Ramos (cell line): ENCODE measurements around the gene ENTREP1.
"Not testable (repeated sequence)": the region's sequence is repeated elsewhere in the genome, so short reads cannot be mapped to it uniquely, and the experiment has no call there.

Experiments used
- in situ Hi-C: fragments of 300-500 bp; cut with MboI; formaldehyde crosslinking; loops from one replicate; pipeline ENCODE4 v1.14.3; 2022; ENCODE audit warnings: low sequenced_read_pairs; ENCODE audit not compliant: unreplicated experiment

ENTREP1 gene, protein sequence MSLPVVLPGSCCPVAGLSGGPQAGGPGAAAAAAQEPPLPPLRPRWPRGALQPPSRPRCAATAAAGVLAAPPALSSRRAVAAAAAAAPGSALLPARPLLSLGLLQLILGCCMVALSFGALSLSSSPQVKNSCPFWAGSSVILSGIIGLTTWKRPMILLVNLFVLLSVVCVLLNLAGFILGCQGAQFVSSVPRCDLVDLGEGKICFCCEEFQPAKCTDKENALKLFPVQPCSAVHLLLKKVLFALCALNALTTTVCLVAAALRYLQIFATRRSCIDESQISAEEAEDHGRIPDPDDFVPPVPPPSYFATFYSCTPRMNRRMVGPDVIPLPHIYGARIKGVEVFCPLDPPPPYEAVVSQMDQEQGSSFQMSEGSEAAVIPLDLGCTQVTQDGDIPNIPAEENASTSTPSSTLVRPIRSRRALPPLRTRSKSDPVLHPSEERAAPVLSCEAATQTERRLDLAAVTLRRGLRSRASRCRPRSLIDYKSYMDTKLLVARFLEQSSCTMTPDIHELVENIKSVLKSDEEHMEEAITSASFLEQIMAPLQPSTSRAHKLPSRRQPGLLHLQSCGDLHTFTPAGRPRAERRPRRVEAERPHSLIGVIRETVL

DNA sequence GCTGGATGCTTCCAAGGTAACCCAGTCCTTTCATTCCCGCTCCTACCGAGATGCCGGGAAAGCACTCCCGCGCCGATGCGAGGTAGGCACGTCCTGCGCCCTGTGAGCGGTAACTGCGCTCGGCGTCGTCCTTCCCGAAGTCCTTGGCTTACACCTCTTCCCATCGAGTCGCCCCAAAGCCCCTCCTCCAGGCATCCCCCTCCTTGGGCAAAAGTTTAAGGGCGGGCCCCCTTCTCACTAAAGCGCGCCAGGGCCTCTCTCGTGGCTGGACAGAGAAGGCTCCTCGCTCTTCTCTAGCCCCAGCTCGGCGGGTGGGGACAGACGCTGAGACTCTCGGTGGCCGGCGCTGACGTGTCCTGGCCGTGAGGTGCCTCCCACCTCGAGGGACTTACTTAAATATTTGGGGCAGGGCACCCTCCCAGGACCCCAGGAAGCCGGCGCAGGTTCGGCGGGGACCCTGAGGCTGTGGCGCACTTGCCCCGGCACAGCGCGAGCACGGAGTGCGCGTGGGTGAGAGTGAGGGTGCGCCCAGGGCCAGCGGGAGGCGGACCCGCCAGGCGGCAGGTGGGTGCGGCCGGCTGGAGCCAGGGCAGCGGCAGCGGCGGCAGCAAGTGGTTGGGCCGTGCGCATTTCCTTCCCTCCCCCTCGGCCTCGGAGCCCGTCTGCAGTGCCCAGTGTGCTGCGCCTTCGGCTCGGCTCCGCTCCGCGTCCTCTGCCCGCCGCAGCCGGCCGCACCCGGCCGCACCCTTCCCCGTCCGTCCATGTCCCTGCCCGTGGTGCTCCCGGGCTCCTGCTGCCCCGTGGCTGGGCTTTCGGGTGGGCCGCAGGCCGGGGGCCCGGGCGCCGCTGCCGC is at the start of gene ENTREP1:
Gene ENTREP1, plus strand, starts transcription at position 667 of the 853 bp plus-strand sequence. Its CDS starts 95 bp downstream, at position 762.
- in situ Hi-C loops = no loop called here

DNA sequence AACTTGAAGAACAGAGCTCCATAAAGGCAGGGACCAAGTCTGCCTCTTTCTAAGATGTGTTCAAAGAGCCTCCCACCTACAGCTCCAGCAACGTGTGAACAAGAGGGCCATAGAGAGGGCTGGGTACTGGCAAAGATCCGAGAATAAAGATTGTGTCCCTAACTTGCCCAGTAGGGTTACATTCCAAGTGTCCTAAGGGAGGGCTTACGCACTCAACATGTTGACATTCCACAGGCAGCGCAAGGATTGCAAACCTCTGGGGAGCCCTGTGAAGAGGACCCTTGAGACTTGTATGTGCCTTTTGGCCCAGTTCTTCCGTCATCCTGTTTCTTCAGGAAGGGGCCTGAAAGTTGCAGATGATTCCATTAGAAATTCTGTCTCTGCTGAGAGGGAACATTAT is 48.2 kb upstream of the ENTREP1 start:
- in situ Hi-C loops = no loop called here

DNA sequence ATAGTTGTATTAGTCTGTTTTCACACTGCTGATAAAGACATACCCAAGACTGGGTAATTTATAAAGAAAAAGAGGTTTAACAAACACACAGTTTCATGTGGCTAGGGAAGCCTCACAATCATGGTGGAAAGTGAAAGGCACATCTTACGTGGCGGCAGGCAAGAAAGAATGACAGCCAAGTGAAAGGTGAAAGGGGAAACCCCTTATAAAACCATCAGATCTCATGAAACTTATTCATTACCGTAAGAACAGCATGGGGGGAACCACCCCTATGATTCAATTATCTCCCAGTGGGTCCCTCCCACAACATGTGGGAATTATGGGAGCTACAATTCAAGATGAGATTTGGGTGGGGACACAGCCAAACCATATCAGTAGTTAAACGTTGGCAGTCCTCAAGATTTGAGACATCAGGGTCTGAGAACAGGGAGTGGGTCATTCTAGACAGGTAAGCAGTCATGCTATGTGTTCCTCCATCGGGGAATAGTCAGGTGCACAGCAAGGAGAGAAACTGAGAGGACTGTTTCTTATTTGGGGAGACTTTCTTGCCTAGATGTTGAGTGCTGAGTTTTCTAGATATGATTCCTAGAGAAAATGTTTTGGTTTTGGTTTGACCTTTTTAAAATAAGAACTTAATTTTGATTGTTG is 45.8 kb upstream of the ENTREP1 start:
- in situ Hi-C loops = no loop called here

DNA sequence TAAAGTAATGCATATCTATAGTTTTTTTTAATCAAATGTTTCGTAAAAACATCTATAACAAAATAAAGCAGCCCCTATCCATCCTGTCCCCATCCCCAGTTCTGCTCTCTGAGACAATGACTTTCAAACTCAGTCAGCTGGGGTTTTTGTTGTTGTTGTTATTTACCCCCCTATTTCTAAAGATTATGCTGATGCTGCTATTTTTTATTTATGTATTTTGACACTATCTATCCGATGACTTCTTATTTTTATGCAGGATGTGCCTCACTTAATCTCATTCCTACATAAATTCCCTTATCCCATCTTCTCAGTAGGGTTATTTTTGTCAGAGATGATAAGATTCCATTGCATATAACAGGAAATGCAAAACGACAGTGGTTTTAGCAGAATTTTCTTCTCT is 45.3 kb upstream of the ENTREP1 start:
- in situ Hi-C loops = no loop called here

DNA sequence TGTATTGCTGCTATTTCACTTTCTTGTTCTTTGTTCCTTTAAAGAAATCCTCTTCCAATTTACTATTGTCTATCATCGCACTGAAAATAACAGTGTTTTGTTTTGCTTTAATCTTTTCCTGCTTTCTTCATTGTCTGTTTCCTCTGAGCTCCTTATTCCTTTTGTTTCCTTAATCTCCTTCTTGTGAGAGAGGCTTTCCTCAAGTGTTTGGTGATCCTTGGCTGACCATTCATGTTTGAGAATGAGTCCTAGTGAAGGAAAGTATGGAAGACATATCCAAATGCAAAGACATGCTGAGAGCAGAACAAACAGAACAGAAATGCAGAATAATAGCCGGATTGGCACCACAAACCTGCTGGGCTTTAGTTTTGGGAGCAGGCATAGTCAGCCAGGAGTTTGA is 42.0 kb upstream of the ENTREP1 start:
- in situ Hi-C loops = no loop called here

DNA sequence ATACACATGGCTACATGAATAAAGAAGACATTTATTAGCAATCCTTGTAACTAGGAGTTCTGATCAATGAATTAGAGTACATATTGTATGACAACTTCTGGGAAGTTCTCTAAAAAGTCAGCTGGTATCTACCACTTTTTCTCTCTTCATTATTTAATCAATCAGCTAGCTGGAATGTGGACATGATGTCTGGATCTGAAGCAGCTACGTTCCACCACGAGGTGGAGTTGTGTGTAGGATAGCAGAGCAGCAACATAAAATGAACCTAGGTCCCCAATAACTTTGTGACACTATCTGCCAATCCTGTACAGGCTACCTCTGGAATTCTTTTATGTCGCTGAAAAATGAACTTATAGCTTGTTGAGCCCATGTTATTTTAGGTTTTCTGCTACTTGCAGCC is 32.9 kb upstream of the ENTREP1 start:
- in situ Hi-C loops = no loop called here

DNA sequence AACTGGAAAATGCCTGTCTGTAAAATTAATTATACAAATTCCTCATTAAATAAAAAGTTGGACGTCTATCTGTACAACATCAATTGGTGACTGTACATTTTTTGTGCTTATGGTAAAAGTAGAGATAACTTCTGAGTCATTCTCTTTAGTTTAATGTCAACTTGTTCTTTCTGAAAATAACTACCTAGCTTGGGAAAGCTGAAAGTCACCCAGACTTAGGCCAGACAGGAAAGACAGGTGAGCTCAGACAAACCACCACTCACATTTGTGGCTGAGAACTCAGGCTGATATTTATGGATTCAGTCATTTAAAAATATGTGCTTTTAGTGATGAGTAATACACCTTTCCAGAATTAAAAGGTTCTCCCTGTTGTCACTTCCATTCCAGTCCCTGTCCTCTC is 31.9 kb upstream of the ENTREP1 start:
- in situ Hi-C loops = no loop called here

DNA sequence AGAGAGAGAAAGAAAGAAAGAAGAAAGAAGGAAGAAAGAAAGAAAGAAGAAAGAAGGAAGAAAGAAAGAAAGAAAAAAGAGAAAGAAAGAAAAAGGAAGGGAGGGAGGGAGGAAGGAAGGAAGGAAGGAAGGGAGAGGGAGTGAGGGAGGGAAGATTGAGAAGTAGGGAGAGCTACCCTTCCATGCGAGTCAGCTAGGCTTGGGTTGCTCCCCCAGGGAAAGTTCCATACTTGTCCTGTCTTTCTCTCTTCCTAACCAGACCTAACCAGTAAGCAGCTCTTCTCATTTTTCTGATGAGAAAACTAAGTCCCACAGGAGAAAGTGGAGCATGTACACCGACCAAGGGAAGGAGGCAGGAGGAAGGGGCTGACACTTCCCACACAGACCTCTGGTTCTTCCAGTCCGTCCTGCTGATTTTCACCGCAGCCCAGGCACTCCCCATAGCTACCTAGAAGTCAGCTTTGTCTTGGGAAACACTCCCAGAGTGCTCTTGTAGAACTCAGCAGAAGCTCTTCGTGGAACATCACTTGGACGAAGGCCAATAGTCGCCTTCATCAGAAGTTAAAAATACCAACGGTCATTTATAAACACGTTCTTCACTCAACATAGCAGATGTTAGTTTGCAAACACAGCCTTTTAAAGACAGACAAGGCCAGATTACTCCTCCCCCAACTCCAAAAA is 29.0 kb upstream of the ENTREP1 start:
- in situ Hi-C loops = no loop called here

DNA sequence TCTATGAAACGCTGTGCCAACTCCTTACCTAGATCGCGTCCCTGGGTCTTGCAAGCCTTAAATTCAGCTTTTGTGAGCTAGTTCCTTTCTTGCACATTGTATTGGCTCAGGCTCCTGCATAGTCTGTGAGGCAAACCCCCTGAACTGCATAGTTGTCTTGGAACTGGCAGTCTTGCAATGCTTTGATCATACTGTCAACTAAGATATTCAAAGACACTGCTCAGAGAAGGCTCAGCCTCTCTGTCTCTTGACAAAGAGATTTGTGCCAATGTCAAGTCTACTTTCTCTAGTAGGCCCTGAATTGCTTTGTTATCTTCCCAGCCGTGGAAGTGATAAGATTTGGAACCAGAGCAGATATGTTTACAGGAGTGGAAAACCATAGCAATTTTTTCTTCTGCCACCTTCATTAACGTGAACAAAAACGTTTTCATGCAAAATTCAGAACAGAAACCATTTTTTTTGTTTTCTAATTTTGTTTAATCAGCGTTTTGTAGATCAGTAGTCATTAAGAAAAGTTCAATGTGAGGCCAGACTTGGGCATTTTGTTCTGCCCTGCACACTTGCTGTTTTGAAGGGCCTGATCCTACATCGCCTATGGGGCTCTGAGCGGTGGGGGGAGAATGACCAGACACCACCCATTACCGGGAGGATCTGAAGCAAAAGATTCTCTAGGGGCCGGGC is 27.6 kb upstream of the ENTREP1 start:
- in situ Hi-C loops = no loop called here

DNA sequence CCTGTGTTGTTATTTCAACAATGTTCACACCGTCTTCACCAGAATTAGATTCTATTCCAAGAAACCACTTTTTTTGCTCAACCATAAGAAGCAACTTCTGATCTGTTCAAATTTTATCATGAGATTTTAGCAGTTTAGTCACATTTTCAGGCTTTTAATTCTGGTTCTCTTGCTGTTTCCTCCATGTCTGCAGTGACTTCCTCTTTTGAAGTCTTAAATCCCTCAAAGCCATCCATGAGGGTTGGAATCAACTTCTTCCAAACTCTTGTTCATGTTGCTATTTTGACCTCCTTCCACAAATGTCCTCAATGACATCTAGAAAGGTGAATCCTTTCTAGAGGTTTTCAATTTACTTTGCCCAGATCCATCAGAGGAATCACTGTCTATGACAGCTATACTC is 25.7 kb upstream of the ENTREP1 start:
- in situ Hi-C loops = no loop called here

DNA sequence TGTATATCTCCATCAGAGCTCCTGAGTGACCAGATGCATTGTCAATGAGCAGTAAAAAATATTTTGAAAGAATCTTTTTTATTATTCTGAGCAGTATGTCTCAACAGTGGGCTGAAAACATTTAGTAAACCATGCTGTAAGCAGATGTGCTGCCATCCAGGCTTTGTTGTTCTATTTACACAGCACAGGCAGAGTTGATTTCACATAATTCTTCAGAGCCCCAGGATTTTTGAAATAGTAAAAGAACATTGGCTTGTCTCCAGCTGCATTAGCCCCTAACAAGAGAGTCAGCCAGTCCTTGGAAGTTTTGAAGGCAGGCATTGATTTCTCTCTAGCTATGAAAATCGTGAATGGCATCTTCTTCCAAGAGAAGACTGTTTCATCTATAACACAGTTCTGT is 25.2 kb upstream of the ENTREP1 start:
- in situ Hi-C loops = no loop called here

DNA sequence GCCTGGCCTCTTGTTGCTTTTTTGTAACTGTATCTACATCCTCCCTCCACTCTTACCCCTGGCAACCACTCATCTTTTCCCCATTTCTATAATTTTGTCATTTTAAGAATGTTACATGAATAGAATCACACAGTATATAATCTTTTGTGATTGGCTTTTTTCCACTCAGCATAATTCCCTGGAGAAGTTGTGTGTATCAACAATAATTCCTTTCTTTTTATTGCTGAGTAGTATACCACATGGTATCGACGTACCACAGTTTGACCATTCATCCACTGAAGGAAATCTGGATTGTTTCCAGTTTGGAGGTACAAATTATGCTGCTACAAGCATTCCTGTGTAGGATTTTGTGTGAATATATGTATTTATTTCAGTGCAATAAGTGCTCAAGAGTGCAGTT is 21.7 kb upstream of the ENTREP1 start:
- in situ Hi-C loops = no loop called here

DNA sequence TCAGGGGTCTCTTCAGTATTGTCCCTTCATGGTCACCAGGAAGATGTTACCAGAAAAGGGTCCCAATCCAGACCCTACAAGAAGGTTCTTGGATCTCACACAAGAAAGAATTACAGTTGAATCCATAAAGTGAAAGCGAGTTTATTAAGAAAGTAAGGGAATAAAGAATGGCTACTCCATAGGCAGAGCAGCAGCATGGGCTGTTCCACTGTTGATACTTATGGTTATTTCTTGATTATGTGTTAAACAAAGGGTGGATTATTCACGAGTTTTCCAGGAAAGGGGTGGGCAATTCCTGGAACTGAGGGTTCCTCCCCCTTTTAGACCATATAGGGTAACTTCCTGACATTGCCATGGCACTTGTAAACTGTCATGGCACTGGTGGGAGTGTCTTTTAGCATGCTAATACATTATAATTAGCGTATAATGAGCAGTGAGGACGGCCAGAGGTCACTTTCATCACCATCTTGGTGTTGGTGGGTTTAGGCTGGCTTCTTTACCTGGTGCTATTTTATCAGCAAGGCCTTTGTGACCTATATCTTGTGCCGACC is 18.0 kb upstream of the ENTREP1 start:
- in situ Hi-C loops = not testable (repeated sequence)

DNA sequence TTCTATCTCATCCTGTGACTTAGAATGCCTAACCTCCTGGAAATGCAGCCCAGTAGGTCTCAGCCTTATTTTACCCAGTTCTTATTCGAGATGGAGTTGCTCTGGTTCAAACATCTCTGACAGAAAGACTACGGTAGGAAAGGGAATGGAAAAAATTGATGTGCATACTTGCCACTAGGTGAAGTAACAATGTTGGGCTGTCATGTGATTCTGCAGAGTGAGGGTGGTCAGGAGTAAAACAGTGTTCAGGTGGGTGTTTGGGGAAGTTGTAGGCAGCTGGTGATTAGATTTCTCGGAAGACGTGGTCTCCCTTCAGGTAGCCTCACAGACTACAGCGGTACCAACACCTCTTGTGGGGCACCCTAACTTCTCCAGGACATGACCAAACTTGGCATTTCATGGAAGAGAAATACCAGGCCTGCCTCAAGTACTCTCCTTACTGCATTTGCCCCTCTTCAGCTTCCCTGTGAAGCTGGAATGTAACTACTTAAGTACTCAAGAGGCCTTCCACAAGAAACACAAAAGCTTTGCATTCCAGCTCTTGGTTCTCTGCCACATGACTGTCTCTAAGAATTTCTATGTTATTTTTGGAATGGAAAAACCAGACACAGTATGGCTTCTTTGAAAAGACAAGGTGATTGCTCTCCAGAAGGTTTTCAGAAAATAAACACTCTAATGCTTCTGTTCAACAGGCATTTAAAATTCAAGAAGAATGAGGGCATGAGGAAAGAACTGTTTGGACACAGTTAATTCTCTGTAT is 17.4 kb upstream of the ENTREP1 start:
- in situ Hi-C loops = no loop called here

DNA sequence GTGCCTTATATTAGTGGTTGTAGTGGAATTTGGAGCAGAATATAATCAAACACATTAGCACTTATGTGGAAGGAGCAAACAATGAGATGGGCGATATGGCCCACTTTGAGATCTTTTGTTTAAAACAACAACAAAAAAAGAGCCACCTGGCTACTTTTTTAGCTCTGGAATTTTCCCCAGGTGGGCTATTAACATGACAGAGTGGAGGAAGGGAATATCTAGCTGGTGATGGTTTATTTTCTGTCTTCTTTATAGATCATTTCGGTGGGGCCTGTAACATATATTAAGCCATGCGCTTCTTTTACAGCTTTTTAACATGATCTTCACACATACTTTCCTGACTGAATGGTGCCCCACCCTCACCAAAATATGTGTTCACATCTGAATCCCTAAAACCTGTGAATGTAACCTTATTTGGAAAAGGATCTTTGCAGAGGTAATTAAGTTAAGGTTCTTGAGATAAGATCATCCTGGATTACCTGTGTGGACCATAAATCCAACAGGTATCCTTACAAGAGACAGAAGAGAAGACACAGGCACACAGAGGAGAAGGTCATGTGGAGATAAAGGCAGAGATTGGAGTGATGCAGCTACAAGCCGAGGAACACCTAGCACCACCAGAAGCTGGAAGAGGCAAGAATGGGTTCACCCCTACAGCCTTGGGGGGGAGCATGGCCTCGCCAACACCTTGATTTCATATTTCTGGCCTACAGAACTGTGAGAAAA is 16.6 kb upstream of the ENTREP1 start:
- in situ Hi-C loops = no loop called here

DNA sequence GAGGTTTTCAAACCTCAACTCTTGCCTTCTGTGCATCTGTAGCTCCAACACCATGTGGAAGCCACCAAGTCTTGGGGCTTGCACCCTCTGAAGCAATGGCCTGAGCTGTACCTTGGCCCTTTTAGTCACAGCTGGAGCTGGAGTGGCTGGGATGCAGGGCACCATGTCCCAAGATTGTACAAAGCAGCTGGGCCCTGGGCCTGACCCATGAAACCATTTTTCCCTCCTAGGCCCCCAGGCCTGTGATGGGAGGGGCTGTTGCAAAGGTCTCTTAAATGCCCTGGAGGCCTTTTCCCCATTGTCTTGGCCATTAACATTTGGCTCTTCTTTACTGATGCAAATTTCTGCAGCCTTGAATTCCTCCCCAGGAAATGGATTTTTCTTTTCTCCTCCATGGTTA is 11.8 kb upstream of the ENTREP1 start:
- in situ Hi-C loops = no loop called here

DNA sequence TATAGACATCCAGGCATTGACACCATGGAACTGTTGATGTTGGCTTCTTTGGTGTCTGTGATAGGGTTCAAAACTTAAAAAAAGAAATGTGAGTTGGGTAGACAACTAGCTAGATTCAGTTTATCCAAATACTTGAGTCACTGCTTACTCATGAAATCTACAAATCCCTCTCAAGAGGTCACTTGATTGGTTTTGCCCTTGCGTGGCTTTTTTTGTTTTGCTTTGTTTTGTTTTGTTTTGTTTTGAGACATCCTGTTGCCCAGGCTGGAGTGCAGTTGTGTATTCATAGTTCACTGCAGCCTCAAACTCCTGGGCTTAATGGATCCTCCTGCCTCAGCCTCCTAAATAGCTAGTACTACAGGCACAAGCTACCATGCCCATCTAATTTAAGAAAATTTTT is 10.5 kb upstream of the ENTREP1 start:
- in situ Hi-C loops = no loop called here

DNA sequence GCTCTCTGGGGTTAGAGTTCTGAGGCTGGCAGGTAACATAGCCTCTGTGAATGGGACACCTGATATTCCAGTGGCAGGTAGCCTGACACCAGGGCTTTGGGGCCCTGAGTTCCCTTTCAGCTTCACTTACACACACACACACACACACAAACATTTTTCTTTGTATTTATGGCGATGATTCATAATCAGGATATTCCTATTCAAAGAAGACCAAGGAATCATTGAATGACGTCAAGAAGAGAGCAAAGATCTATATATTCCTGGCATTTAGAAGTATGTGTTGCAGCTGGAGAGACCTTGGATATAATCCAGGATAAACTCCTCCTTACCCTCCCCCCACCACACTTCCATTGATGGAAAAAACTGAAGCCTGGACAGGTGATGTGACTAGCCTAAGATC is 7.9 kb upstream of the ENTREP1 start:
- in situ Hi-C loops = no loop called here
